Astrocyte (in vitro differentiated cells and primary cell): ENCODE data around the gene ITGA8.

Experiments
- CTCF ChIP-seq: IDR thresholded peaks from 2 replicates; pipeline ENCODE4 v1.5.1; 2011; ENCODE audit warnings: low read depth, mild to moderate bottlenecking, inconsistent platforms, low read length, moderate library complexity; ENCODE audit not compliant: insufficient read depth
- EZH2 ChIP-seq: IDR thresholded peaks from 2 replicates; pipeline ENCODE4 v1.6.1; 2012; ENCODE audit warnings: mild to moderate bottlenecking, low read length, inconsistent platforms; ENCODE audit not compliant: insufficient read depth

GRCh38 chr10:15745751-15746150 lies 26.0 kb upstream of the ITGA8 start:
- TF ChIP-seq CTCF (no peak), EZH2 (no peak)
